ENCODE measurements around the gene TGIF2. TPM values are rescaled to one million over a fixed set of nuclear protein-coding genes. Genes with fewer than 3 reads are reported as not detected.

Gene TGIF2
- polyA plus RNA-seq, 1 donor (not counting 4 experiments of a cell fraction or from before 2014, with no cell fraction given): 6.7 TPM

- no peaks in the 10 kb centered on the region for H4K20me1 ChIP-seq (ENCODE audit: control insufficient read depth, extremely low read depth, insufficient read depth, low read length)
- no peak overlapping the region for H3K27ac ChIP-seq (ENCODE audit: control insufficient read depth, insufficient read depth, low read length)
- H3K36me3 ChIP-seq (ENCODE audit: control insufficient read depth in 2 of 2, extremely low read depth in 1 of 2, insufficient read depth in 2 of 2, low read length in 2 of 2): peaks cover 0 to 12% of the 10 kb centered on the region in 2 experiments
- DNase-seq (ENCODE audit: low read depth, low spot score) (no peak), FAIRE-seq (no peak)
- H3K4me1 ChIP-seq (ENCODE audit: control insufficient read depth, extremely low read depth, insufficient read depth, low read length): peaks cover 18% of the 10 kb centered on the region
- TF ChIP-seq EZH2 (IDR thresholded peaks at IDR 0.05; ENCODE audit: low read length): no peak
- TF ChIP-seq CTCF (optimal IDR thresholded peaks at IDR 0.05 in 1 of 3, IDR thresholded peaks at IDR 0.05 in 1 of 3, conservative IDR thresholded peaks at IDR 0.05 in 1 of 3; ENCODE audit: extremely low read depth in 1 of 3, insufficient read depth in 2 of 3, low read length in 3 of 3): no peak
- no peak overlapping the region for H2AFZ ChIP-seq (ENCODE audit: control insufficient read depth, low read length)
- H3K4me2 ChIP-seq (ENCODE audit: control insufficient read depth, extremely low read depth, insufficient read depth, low read depth, low read length): no peak overlapping the region
- H3K9ac ChIP-seq (ENCODE audit: control insufficient read depth, extremely low read depth, insufficient read depth, low read length): no peak overlapping the region
- dilution Hi-C loops (cut with MboI; ENCODE audit: extremely low pct_ligation_motif_present, low sequenced_read_pairs): no loop called here
- H3K9me3 ChIP-seq (ENCODE audit: control insufficient read depth, low read depth, low read length): no peaks in the 10 kb centered on the region
- H3K9me1 ChIP-seq (ENCODE audit: control insufficient read depth, extremely low read depth, insufficient read depth, low read length): no peaks in the 10 kb centered on the region
- H3K27me3 ChIP-seq (ENCODE audit: control insufficient read depth, extremely low read depth, insufficient read depth, low read length): no peaks in the 10 kb centered on the region
- no peak overlapping the region for H3K4me3 ChIP-seq (ENCODE audit: control insufficient read depth in 2 of 3, extremely low read depth in 1 of 3, insufficient read depth in 2 of 3, low read depth in 1 of 3, low read length in 3 of 3)
- H3K79me2 ChIP-seq (ENCODE audit: control insufficient read depth, insufficient read depth, low read length): peaks cover 15% of the 10 kb centered on the region
These were observed 6.7 kb downstream of the TGIF2 start for GRCh38 chr20:36579996-36580545.

- FAIRE-seq (no peak), DNase-seq (ENCODE audit: low read depth, low spot score) (no peak)
- Histone ChIP-seq H3K4me3 (ENCODE audit: control insufficient read depth in 2 of 3, extremely low read depth in 1 of 3, insufficient read depth in 2 of 3, low read depth in 1 of 3, low read length in 3 of 3) (no peak overlapping the region), H3K27ac (ENCODE audit: control insufficient read depth, insufficient read depth, low read length) (no peak overlapping the region), H4K20me1 (ENCODE audit: control insufficient read depth, extremely low read depth, insufficient read depth, low read length) (no peaks in the 10 kb centered on the region), H3K79me2 (ENCODE audit: control insufficient read depth, insufficient read depth, low read length) (peaks cover 2% of the 10 kb centered on the region), H3K9ac (ENCODE audit: control insufficient read depth, extremely low read depth, insufficient read depth, low read length) (no peak overlapping the region), H3K9me3 (ENCODE audit: control insufficient read depth, low read depth, low read length) (no peaks in the 10 kb centered on the region), H3K9me1 (ENCODE audit: control insufficient read depth, extremely low read depth, insufficient read depth, low read length) (no peaks in the 10 kb centered on the region), H3K4me2 (ENCODE audit: control insufficient read depth, extremely low read depth, insufficient read depth, low read depth, low read length) (no peak overlapping the region), H3K36me3 (ENCODE audit: control insufficient read depth in 2 of 2, extremely low read depth in 1 of 2, insufficient read depth in 2 of 2, low read length in 2 of 2) (peaks cover 0 to 12% of the 10 kb centered on the region in 2 experiments), H2AFZ (ENCODE audit: control insufficient read depth, low read length) (no peak overlapping the region), H3K4me1 (ENCODE audit: control insufficient read depth, extremely low read depth, insufficient read depth, low read length) (peaks cover 22% of the 10 kb centered on the region), H3K27me3 (ENCODE audit: control insufficient read depth, extremely low read depth, insufficient read depth, low read length) (no peaks in the 10 kb centered on the region)
- TF ChIP-seq EZH2 (IDR thresholded peaks at IDR 0.05; ENCODE audit: low read length) (no peak), CTCF (optimal IDR thresholded peaks at IDR 0.05 in 1 of 3, IDR thresholded peaks at IDR 0.05 in 1 of 3, conservative IDR thresholded peaks at IDR 0.05 in 1 of 3; ENCODE audit: extremely low read depth in 1 of 3, insufficient read depth in 2 of 3, low read length in 3 of 3) (no peak)
- dilution Hi-C loops (cut with MboI; ENCODE audit: extremely low pct_ligation_motif_present, low sequenced_read_pairs): no loop called here
These were observed 8.9 kb downstream of the TGIF2 start for GRCh38 chr20:36582322-36582721.

Data from keratinocyte (primary cell).